ENCODE results near the gene CXADR.
"Not testable (repeated sequence)": the region's sequence is repeated elsewhere in the genome, so short reads cannot be mapped to it uniquely, and the experiment has no call there.

Gene CXADR

DNA sequence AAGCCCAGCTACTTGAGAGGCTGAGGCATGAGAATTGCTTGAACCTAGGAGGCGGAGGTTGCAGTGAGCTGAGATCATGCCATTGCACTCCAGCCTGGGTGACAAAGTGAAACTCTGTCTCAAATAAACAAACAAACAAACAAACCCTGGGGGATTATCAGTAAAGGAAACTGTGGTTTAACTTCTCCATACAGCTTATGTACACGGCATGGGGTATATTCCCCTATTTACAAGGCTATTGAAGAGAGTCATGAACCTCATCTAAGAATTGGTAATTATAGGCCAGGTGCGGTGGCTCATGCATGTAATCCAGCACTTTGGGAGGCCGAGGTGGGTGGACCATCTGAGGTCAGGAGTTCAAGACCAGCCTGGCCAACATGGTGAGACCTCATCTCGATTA is 9.9 kb upstream of the CXADR start:
- DNase-seq (ENCODE audit: low read depth), result not testable (repeated sequence)

GRCh38 chr21:17506951-17507350 is 5.9 kb upstream of the CXADR start:
- DNase-seq (ENCODE audit: low read depth), result no peak

- DNase-seq (ENCODE audit: low read depth), result no peak
These were observed 5.3 kb upstream of the CXADR start for GRCh38 chr21:17507591-17507990.

- DNase-seq (ENCODE audit: low read depth), result no peak
These were observed 626 bp downstream of the CXADR start for GRCh38 chr21:17513214-17514123.

DNA sequence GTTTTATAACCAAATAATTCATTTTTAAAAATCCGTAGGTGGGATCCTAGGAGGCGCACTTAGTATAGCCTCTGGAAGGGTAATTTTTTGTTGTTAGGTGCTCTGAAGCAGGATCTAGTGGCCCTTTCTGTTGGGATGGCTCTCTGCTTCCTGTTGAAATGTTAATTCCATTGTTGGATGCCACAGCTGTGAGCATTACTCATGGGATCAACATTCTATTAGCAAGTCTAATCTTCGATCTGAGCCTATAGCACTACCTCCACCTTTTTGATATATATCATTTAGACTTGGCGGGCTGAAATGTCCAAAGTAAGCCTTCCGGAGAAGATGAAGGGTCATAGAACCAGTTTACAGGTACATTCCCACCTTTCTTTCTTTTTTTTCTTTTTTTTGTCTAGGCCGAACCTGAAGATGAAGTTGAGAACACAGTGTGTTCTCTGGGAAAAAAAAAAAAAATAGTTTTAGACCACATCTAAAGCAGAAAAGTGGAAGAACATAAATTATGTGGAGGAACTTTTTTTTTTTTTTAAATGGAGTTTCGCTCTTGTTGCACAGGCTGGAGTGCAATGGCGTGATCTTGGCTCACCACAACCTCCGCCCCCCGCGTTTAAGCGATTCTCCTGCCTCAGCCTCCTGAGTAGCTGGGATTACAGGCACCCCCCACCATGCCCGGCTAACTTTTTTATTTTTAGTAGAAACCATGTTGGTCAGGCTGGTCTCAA is 1.4 kb downstream of the CXADR start:
- no peak for DNase-seq (ENCODE audit: low read depth)

DNA sequence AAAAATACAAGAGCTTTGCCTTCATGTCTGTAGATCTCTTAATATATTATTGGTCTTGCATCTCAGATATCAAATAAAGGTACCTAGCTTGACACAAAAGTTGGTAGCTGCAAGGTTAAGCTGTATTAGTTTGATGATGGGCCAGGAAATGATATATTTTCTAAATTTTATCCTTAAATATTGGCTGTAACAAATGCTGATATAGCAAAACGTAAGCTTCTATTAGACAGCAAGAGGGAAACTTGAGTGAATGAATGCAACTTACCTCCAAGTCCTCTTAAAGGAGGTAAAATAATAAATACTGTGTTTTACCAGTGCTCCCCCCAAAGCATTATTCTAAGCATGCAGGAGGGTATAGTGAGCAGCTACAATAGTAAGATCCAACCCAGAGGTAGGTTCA is 4.2 kb downstream of the CXADR start:
- DNase-seq (ENCODE audit: low read depth), result not testable (repeated sequence)

- no peak for DNase-seq (ENCODE audit: low read depth)
These were observed 6.4 kb downstream of the CXADR start for GRCh38 chr21:17519208-17519738.

DNA sequence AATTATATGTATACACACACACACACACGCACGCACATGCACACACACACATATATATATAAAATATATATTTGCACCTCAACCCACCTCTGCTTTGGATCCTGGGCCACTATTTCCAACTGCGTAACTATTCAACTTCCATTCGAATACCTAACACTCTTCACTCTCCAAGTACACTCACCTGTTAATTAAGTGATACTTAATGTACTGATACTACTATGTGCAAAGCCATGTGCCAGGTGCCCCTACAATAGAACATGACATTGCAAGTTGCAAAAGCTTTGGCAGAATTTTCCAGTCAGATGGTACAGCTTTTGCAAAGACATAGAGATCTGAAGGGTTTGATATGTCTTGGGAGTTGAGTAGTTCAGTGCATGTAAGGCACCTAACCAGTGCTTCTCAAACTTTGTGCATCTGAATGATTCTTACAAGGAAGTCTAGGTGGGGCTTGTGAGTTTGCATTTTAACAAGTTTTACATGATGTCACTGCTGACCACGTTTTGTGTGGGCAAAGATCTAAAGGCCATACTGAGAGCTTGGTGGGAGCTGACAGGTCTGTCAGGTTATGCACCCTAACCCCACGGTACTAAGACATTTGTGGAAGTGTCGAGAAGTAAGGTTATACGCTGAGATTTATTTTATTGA is 7.2 kb downstream of the CXADR start:
- DNase-seq (ENCODE audit: low read depth), result no peak

- no peak for DNase-seq (ENCODE audit: low read depth)
These were observed 10.2 kb downstream of the CXADR start for GRCh38 chr21:17523007-17523451.

DNA sequence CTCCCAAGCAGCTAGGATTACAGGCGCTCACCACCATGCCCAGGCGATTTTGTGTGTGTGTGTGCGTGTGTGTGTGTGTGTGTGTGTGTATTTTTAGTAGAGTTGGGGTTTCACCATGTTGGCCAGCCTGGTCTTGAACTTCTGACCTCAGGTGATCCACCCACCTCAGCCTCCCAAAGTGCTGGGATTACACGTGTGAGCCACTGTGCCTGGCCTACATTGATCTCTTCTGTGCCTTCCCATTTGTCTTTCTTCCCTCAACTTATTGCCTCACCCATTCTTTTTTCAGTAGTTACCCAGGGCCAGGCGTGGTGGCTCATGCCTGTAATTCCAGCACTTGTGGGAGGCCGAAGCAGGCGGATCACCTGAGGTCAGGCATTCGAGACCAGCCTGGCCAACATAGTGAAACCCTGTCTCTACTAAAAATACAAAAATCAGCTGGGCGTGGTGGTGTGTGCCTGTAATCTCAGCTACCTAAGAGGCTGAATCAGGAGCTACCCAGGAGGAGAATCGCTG is 11.2 kb downstream of the CXADR start:
- not testable (repeated sequence) for DNase-seq (ENCODE audit: low read depth)

- DNase-seq (ENCODE audit: low read depth), result no peak
These were observed 11.8 kb downstream of the CXADR start for GRCh38 chr21:17524635-17525034.

DNA sequence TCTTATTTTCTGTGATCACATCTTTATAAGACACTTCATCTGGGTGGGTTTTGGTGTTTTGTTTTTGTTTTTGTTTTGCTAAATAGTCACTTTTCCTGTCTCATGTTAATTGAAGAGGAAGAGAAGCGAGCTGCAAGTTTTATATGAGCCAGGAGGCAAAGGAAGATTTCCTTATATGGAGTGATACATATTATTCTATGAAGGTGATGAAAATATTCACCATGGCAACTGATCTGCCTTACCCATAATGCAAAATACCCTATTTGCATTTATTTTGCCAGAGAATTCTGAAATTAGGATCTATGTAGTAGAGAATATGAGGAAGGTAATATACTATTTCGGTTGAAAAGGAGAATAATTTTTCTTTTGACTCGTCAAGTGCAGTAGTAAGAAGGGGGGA is 13.9 kb downstream of the CXADR start:
- DNase-seq (ENCODE audit: low read depth), result no peak

GRCh38 chr21:17527240-17527639 is 14.4 kb downstream of the CXADR start:
- no peak for DNase-seq (ENCODE audit: low read depth)

- DNase-seq (ENCODE audit: low read depth), result no peak
These were observed 14.9 kb downstream of the CXADR start for GRCh38 chr21:17527711-17528110.

DNA sequence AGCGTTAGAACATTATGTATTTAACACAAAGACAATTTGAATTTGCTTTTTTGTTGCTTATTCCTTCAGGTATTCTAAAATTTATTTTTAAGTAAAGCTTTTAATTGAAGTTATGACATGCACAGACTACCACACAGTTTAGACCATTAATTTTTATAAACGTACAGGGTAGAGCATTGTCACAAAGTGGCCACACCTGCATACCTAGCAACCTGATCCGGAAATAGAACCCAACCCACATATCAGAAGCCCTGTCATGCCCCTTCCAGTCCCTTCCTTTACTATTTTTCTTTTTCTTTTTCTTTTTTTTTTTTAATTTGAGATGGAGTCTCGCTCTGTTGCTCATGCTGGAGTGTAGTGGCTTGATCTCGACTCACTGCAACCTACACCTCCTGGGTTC is 16.8 kb downstream of the CXADR start:
- DNase-seq (ENCODE audit: low read depth), result no peak

DNA sequence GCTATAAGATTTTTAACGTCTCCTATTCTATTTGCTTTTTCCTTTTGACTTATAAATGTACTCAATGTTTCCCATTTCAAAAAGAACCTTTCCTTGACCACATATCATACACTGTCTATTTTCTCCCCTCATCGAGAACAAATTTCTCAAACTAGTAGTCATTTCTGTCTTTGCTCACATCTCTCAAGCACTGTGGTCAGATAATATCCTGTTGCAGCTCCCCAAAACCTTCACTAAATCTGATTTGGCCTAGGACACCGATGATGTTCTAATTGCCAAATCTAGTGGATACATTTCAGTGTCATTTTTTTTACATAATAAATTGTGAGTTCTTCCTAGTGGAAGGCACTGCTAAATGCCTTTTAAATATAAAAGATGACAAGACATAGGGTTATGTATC is 19.4 kb downstream of the CXADR start:
- no peak for DNase-seq (ENCODE audit: low read depth)

GRCh38 chr21:17536381-17536780 is 23.5 kb downstream of the CXADR start:
- no peak for DNase-seq (ENCODE audit: low read depth)

- no peak for DNase-seq (ENCODE audit: low read depth)
These were observed 24.5 kb downstream of the CXADR start for GRCh38 chr21:17537299-17537698.

DNA sequence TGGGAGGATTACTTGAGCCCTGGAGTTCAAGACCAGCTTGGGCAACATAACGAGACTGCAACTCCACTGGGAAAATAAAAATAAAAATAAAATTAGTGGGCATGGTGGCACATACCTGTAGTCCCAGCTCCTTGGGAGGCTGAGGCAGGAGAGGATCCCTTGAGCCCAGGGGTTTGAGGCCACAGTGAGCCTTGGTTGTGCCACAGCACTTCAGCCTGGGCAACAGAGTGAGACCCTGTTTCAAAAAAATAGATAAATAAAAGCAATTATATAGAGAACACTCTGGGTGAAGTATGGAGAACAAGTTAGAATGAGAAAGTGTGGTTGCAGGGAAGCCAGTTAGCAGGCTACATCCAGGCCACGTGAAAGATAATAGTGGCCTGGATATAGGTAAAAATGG is 25.7 kb downstream of the CXADR start:
- no peak for DNase-seq (ENCODE audit: low read depth)

GRCh38 chr21:17539323-17539722 is 26.5 kb downstream of the CXADR start:
- no peak for DNase-seq (ENCODE audit: low read depth)

DNA sequence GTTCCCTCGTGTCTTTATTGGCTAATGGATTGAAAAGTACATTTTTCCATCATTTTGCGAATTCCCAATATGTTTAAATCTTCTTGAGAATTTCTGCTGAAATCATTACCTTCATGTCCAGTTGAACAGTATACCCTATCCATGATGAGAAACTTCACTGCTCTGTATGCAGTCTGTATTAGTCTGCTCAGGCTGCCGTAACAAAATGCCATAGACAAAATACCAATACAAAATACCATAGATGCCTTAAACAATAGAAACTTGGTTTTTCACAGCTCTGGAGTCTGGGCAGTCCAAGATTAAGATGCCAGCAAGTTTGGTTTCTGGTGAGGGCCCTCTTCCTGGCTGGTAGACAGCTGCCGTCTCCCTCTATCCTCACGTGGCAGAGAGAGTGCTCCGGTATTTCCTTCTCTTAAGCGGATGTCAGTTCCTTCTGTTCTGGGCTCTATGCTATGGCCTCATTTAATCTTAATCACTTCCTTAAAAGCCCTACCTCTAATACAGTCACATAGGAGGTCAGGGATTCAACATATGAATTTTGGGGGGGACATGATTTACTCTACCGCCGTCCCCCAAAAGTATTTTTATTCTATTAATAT is 27.0 kb downstream of the CXADR start:
- DNase-seq (ENCODE audit: low read depth), result no peak

- DNase-seq (ENCODE audit: low read depth), result no peak
These were observed 27.7 kb downstream of the CXADR start for GRCh38 chr21:17540530-17540929.
